HepG2 (cell line): ENCODE results near the gene NEU1. TPM values are rescaled to one million over a fixed set of nuclear protein-coding genes. Genes with fewer than 3 reads are reported as not detected.

Source experiments
- ATAC-seq: fragments of 200-7000 bp; cut with Tn5 transposase; 3 replicates; pipeline ENCODE4 v1.9.1; 2020; ENCODE audit warnings: mild to moderate bottlenecking, moderate library complexity
- BruUV-seq: library from RNA; stranded (reverse); fragments of 400-500 nt; replicated peaks from 2 replicates; lab custom pipeline; 2021; lab: Mats Ljungman, UMichigan
- CTCF ChIA-PET: fragments of 300-600 bp; formaldehyde crosslinking; extraction: SDS; loops from one replicate; lab custom pipeline; 2021; ENCODE audit warnings: low total read pairs, inconsistent platforms, low intra/inter-chr PET ratio; lab: Yijun Ruan, JAX
- POLR2A ChIA-PET: fragments of 350-600 bp; sonication (Branson Sonifier 250); formaldehyde crosslinking; loops from one replicate; lab custom pipeline; 2020; ENCODE audit warnings: antibody characterized with exemption, inconsistent platforms; lab: Yijun Ruan, JAX
- DNase-seq: peaks from one replicate; pipeline ENCODE4 v3.0.0-alpha.2; 2015; ENCODE audit warnings: low spot score
- FAIRE-seq: peaks from 3 replicates; lab custom pipeline; 2011; peaks lifted over from hg19 to GRCh38; lab: Jason Lieb, UNC
- H2AFZ ChIP-seq: one replicate; pipeline ENCODE4 v1.6.1; 2011; ENCODE audit warnings: low read length, inconsistent platforms
- H3K27ac ChIP-seq: fragments of 300-600 bp; 3 replicates; pipeline ENCODE4 v1.8.0; 2011; ENCODE audit warnings: mixed run types, mild to moderate bottlenecking, mixed read lengths, low read length, inconsistent platforms; ENCODE audit not compliant: insufficient read depth; ENCODE audit errors: extremely low read length
- H3K27me3 ChIP-seq, 2 experiments: fragments of 200-600 bp in 1 of 2; 2 replicates in 1 of 2; 3 replicates in 1 of 2; pipeline versions ENCODE4 v1.6.0 to v1.8.0; 2011; ENCODE audit warnings: low read length in 2 of 2, mild to moderate bottlenecking in 2 of 2, moderate library complexity in 2 of 2, inconsistent platforms in 1 of 2; ENCODE audit not compliant: insufficient read depth in 2 of 2, control insufficient read depth in 1 of 2
- H3K36me3 ChIP-seq, 2 experiments: fragments of 200-600 bp in 1 of 2; replicated peaks in 1 of 2; 2 replicates in 1 of 2; 3 replicates in 1 of 2; pipeline versions ENCODE4 v1.5.1 to v1.8.0; 2011; ENCODE audit warnings: low read length in 2 of 2, inconsistent platforms in 1 of 2; ENCODE audit not compliant: insufficient read depth in 2 of 2, control insufficient read depth in 1 of 2
- H3K4me1 ChIP-seq: 2 replicates; pipeline ENCODE4 v1.5.1; 2012; ENCODE audit warnings: low read length, inconsistent platforms; ENCODE audit not compliant: insufficient read depth
- H3K4me2 ChIP-seq: 2 replicates; pipeline ENCODE4 v1.6.0; 2011; ENCODE audit warnings: low read depth, low read length, inconsistent platforms
- H3K4me3 ChIP-seq, 3 experiments: fragments of 200-600 bp in 1 of 3; sonication (generic), shearing (Covaris generic) in 1 of 3; replicated peaks in 1 of 3; 2 replicates each; pipeline ENCODE4 v1.5.1; 2011 to 2016; ENCODE audit warnings: low read length in 3 of 3, inconsistent platforms in 2 of 3, low read depth in 2 of 3, mild to moderate bottlenecking in 2 of 3, control low read depth in 1 of 3, mixed read lengths in 1 of 3; ENCODE audit not compliant: insufficient read depth in 1 of 3
- H3K79me2 ChIP-seq: one replicate; pipeline ENCODE4 v1.6.1; 2011; ENCODE audit warnings: low read length, inconsistent platforms; ENCODE audit not compliant: insufficient read depth
- H3K9ac ChIP-seq: 2 replicates; pipeline ENCODE4 v1.6.0; 2011; ENCODE audit warnings: mild to moderate bottlenecking, low read depth, low read length, inconsistent platforms; ENCODE audit not compliant: insufficient read depth
- H3K9me3 ChIP-seq: 2 replicates; pipeline ENCODE4 v1.5.1; 2012; ENCODE audit warnings: mild to moderate bottlenecking, low read length
- H4K20me1 ChIP-seq: 2 replicates; pipeline ENCODE4 v1.6.0; 2011; ENCODE audit warnings: inconsistent platforms, mild to moderate bottlenecking, low read length, moderate library complexity; ENCODE audit not compliant: insufficient read depth
- NCOA1 ChIP-seq: sonication (generic); formaldehyde crosslinking; IDR thresholded peaks from 2 replicates; pipeline ENCODE4 v1.9.0; 2021; ENCODE audit warnings: missing genetic modification reagents
- PTBP1 ChIP-seq: fragments of 200-400 bp; formaldehyde crosslinking; IDR thresholded peaks from 2 replicates; pipeline ENCODE4 v1.6.1; 2018; ENCODE audit warnings: low read length, low read depth; ENCODE audit not compliant: poor library complexity, severe bottlenecking
- RBFOX2 ChIP-seq: fragments of 200-400 bp; formaldehyde crosslinking; IDR thresholded peaks from 2 replicates; pipeline ENCODE4 v1.6.1; 2017; ENCODE audit warnings: low read depth, mild to moderate bottlenecking, low read length
- TBX2 ChIP-seq: sonication (generic); formaldehyde crosslinking; IDR thresholded peaks from 2 replicates; pipeline ENCODE4 v1.5.0; 2020; ENCODE audit warnings: missing genetic modification reagents, mild to moderate bottlenecking, borderline replicate concordance
- ZBTB14 ChIP-seq: sonication (generic); formaldehyde crosslinking; IDR thresholded peaks from 2 replicates; pipeline ENCODE4 v1.4.0; 2020; ENCODE audit warnings: missing genetic modification reagents
- ZFYVE20 ChIP-seq: sonication (generic); formaldehyde crosslinking; IDR thresholded peaks from 2 replicates; pipeline ENCODE4 v1.8.0; 2023; ENCODE audit warnings: low read depth, mild to moderate bottlenecking, moderate library complexity, missing genetic modification reagents, borderline replicate concordance
- ZNF256 ChIP-seq: sonication (generic); formaldehyde crosslinking; conservative IDR thresholded peaks from 2 replicates; pipeline ENCODE4 v1.4.0; 2020; ENCODE audit warnings: missing genetic modification reagents
- ZNF317 ChIP-seq: sonication (generic); formaldehyde crosslinking; IDR thresholded peaks from 2 replicates; pipeline ENCODE4 v1.5.0; 2020; ENCODE audit warnings: mild to moderate bottlenecking, missing genetic modification reagents
- ZNF451 ChIP-seq: sonication (generic); formaldehyde crosslinking; IDR thresholded peaks from 2 replicates; pipeline ENCODE4 v1.5.0; 2020; ENCODE audit warnings: mild to moderate bottlenecking, missing genetic modification reagents
- WGBS: methylation state at CpG from one replicate; pipeline ENCODE4 v1.1.6; 2017; ENCODE audit warnings: low lambda C conversion rate; 5-methylcytosine and 5-hydroxymethylcytosine counted together
- in situ Hi-C: cut with HindIII; loops from 2 replicates; pipeline ENCODE4 v1.10.0; 2017; ENCODE audit warnings: low pct_unique_long_range_greater_than_20kb; ENCODE audit not compliant: extremely low pct_ligation_motif_present
- intact Hi-C: fragments of 100-400 bp; cut with micrococcal nuclease; formaldehyde crosslinking; loops from one replicate; pipeline ENCODE4 v1.10.0; 2022; ENCODE audit not compliant: unreplicated experiment
- polyA plus RNA-seq, 8 experiments: library from polyadenylated mRNA; depleted of rRNA in 3 of 8; stranded (reverse) in 7 of 8; unstranded in 1 of 8; fragments of >200 nt; fragmentation: Illumina TruSeq in 4 of 8; extraction: Trizol in 4 of 8; gene quantifications; 2 replicates each; pipeline versions ENCODE4 v1.2.1 to v1.2.3, GENCODE V29; 2011 to 2016; ENCODE audit warnings: low read depth in 4 of 8, missing spikeins in 1 of 8, mixed read lengths in 1 of 8; ENCODE audit not compliant: insufficient read depth in 1 of 8
- total RNA-seq, 5 experiments: library from RNA; depleted of rRNA; stranded (reverse); fragments of >200 nt; fragmentation: Illumina TruSeq; extraction: Trizol; gene quantifications; 2 replicates each; pipeline ENCODE4 v1.2.3, GENCODE V29; 2016; ENCODE audit warnings: low read depth in 1 of 5
- TF ChIP-seq, protein P1 (sequence below): sonication (generic); formaldehyde crosslinking; IDR thresholded peaks from 2 replicates; pipeline ENCODE4 v1.5.1; 2020; ENCODE audit warnings: missing genetic modification reagents, mild to moderate bottlenecking, borderline replicate concordance

The NEU1 gene
- total and polyA plus RNA-seq, 2 of the 13 experiments (the other 11 are each of a cell fraction or from before 2014, with no cell fraction given), result 215 to 297 TPM

DNA sequence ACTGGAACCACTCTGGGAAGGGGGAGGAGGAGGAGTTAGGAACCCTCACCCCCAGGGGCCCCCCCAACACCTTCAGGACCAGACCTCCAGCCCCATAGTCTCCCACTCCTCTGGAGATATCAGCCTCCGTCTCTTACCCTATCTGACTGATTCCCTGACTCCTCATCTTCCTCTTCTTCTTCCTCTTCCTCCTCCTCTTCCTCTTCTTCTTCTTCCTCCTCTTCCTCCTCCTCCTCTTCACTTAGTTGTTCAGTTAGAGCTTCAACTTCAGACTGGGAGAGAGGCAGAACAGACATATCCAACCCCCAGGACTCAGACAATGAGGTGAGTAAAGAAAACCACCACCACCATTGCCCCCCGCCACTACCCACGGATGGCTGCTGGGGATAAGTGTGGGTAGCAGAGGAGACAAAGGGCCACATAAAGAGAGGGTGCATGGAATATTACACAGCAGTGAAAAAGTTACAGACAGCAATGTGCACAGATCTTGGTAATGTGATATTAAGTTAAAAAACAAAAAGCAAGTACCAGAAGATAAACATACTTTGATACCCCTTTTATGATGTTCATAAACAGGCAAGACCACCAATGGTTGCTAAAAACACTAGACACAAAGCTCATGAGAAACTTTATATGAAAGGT is 26.8 kb upstream of the NEU1 start:
- DNase-seq (no peak), ATAC-seq (no peak), FAIRE-seq (no peak)
- no peak overlapping the region for H3K4me3 ChIP-seq
- H4K20me1 ChIP-seq, result no peaks in the 10 kb centered on the region
- no peaks in the 10 kb centered on the region for H3K79me2 ChIP-seq
- H3K36me3 ChIP-seq, result peaks cover 54 to 86% of the 10 kb centered on the region in 2 experiments
- in situ Hi-C loops, result no loop called here
- no peaks in the 10 kb centered on the region for H3K9me3 ChIP-seq
- H3K27me3 ChIP-seq, result no peaks in the 10 kb centered on the region
- no peak overlapping the region for H3K9ac ChIP-seq
- CTCF ChIA-PET, result interaction anchor here (1.1 to 1.7 kb wide), 3 partner anchors 48 to 116 kb away, joined by 3 to 6 read pairs (median 3); no protein-coding TSS in a partner anchor
- WGBS, result 98% methylated on average over 3 of the region's 3 CpGs
- no TSS peak for BruUV-seq
- POLR2A ChIA-PET, result interaction anchor here (1.3 to 2.1 kb wide), 3 partner anchors 27 to 62 kb away, joined by 4 to 5 read pairs (median 4); partner anchors contain the start of genes HSPA1B and NEU1
- H3K4me1 ChIP-seq, result no peaks in the 10 kb centered on the region
- intact Hi-C loops, result no loop called here
- H3K4me2 ChIP-seq, result no peak overlapping the region
- TF ChIP-seq RBFOX2 (0 out of 2 replicates have a peak, but pooled peaks have one; percentile 9), ZNF256 (CRISPR knock-in tag) (no peak), TBX2 (no peak), ZNF451 (CRISPR knock-in tag) (no peak)
- TF ChIP-seq, all 625 proteins: peak for 1
- H2AFZ ChIP-seq, result no peak overlapping the region
- no peak overlapping the region for H3K27ac ChIP-seq

DNA sequence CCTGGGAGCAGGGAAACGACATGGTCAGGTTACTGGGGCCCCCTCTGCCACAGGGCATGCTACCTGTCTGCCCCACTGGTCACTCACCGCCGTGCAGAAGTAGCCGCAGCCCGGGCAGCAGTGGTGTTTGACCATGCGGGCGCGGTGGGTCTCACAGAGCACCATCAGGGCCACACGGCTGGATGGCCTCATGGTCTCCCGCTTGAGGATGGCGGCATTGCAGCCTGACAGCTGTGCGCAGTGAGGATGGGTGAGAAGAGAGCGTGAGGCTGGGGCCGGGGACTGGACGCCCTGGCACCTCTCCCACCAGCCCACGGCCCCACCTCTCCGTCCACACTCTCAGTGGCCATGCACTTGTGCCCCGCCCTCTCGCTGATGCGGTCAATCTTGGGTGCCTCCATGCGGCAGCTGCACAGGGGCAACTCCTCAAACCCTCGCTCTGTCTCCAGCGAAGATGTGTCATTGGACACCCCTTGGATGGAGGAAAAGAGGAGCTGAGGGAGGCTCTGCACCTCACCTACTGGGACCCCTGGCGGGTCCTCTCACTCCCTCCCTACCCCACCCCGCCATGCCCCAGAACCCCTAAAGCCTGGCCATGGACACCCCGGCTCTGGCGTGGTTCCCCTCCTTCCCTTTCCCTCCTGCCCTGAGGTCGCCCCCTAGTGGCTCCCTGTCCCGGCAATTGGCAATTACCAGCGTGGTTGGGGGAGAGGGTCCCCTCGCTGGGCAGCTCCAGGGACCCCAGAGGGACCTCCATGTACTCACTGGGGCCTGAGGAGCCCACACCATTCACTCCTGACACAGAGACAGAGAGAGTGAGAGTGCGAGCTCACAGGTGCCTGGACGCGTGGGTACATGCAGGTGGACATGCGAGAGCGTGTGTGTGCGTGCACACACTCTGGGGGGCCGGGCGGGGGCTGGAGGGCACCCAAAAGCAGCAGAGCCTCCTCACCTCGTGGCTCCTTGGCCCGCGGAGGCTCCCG is 25.9 kb upstream of the NEU1 start:
- WGBS, result 83% methylated on average over 39 of the region's 43 CpGs
- DNase-seq (no peak), ATAC-seq (peak; percentile 71), FAIRE-seq (peak; percentile 28)
- Histone ChIP-seq H3K27ac (no peak overlapping the region), H3K9me3 (no peaks in the 10 kb centered on the region), H3K4me1 (no peaks in the 10 kb centered on the region), H3K4me3 (no peak overlapping the region), H3K79me2 (no peaks in the 10 kb centered on the region), H3K36me3 (peaks cover 60 to 88% of the 10 kb centered on the region in 2 experiments), H3K4me2 (no peak overlapping the region), H2AFZ (no peak overlapping the region), H4K20me1 (no peaks in the 10 kb centered on the region), H3K9ac (no peak overlapping the region), H3K27me3 (no peaks in the 10 kb centered on the region)
- intact Hi-C loops, result no loop called here
- POLR2A ChIA-PET, result interaction anchor here (0.6 to 2.1 kb wide), 3 partner anchors 26 to 87 kb away, joined by 3 to 5 read pairs (median 4); partner anchors contain the start of genes HSPA1B and NEU1
- in situ Hi-C loops, result no loop called here
- no TSS peak for BruUV-seq
- CTCF ChIA-PET, result interaction anchor here (0.8 to 1.7 kb wide), 4 partner anchors 47 to 208 kb away, joined by 3 to 6 read pairs (median 3); partner anchors contain the start of gene LY6G5C
- TF ChIP-seq ZNF317 (CRISPR knock-in tag) (no peak), PTBP1 (peak; percentile 16), ZBTB14 (CRISPR knock-in tag) (peak; percentile 10; the same call in 1 of the 2 replicates), ZFYVE20 (CRISPR knock-in tag) (no peak), NCOA1 (CRISPR knock-in tag) (no peak)
- TF ChIP-seq, protein P1, sequence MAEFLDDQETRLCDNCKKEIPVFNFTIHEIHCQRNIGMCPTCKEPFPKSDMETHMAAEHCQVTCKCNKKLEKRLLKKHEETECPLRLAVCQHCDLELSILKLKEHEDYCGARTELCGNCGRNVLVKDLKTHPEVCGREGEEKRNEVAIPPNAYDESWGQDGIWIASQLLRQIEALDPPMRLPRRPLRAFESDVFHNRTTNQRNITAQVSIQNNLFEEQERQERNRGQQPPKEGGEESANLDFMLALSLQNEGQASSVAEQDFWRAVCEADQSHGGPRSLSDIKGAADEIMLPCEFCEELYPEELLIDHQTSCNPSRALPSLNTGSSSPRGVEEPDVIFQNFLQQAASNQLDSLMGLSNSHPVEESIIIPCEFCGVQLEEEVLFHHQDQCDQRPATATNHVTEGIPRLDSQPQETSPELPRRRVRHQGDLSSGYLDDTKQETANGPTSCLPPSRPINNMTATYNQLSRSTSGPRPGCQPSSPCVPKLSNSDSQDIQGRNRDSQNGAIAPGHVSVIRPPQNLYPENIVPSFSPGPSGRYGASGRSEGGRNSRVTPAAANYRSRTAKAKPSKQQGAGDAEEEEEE (CRISPR knock-in tag), result no peak
